ENCODE data around the gene DIPK2A.
A peak's percentile ranks its signal among the peaks of the same experiment; 100 is the strongest.

The DIPK2A gene

GRCh38 chr3:143975554-143976152, 4.0 kb downstream of the DIPK2A start:
- DNase-seq: peak; percentile 8

GRCh38 chr3:143977341-143978262, 6.0 kb downstream of the DIPK2A start:
- DNase-seq: no peak

GRCh38 chr3:143978263-143978631, 6.6 kb downstream of the DIPK2A start:
- DNase-seq: no peak

- no peak for DNase-seq
These were observed 7.4 kb downstream of the DIPK2A start for GRCh38 chr3:143979041-143979440.

- no peak for DNase-seq
These were observed 8.2 kb downstream of the DIPK2A start for GRCh38 chr3:143979813-143980212.

GRCh38 chr3:143988306-143988705, 16.7 kb downstream of the DIPK2A start:
- DNase-seq: no peak

- no peak for DNase-seq
These were observed 17.8 kb downstream of the DIPK2A start for GRCh38 chr3:143989461-143989860.

GRCh38 chr3:143991713-143992112, 20.1 kb downstream of the DIPK2A start:
- DNase-seq: no peak

GRCh38 chr3:143998266-143998665, 26.6 kb downstream of the DIPK2A start:
- DNase-seq: no peak

- no peak for DNase-seq
These were observed 31.4 kb downstream of the DIPK2A start for GRCh38 chr3:144003051-144003450.

- DNase-seq: no peak
These were observed 38.7 kb downstream of the DIPK2A start for GRCh38 chr3:144010371-144010770.

- DNase-seq: no peak
These were observed 39.7 kb downstream of the DIPK2A start for GRCh38 chr3:144011251-144011799.

- no peak for DNase-seq
These were observed 43.5 kb downstream of the DIPK2A start for GRCh38 chr3:144015133-144015532.

- DNase-seq: no peak
These were observed 47.2 kb downstream of the DIPK2A start for GRCh38 chr3:144018776-144019175.
